ENCODE results near the gene KATNB1.
"Not testable (repeated sequence)": the region's sequence is repeated elsewhere in the genome, so short reads cannot be mapped to it uniquely, and the experiment has no call there.

Gene KATNB1

DNA sequence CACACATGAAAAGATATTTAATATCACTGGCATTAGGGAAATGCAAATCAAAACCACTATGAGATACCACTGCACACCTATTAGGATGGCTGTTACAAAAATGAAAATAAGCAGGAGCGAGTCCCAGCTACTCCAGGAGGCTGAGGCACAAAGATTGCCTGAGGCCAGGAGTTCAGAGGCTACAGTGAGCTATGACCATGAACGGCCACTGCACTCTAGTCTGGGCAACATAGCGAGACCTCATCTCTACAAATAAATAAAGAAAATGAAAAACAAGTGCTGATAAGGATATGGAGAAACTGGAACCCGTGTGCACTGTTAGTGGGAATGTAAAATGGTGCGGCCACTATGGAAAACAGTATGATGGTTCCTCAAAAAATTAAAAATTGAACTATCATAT lies 43.1 kb downstream of the KATNB1 start:
- no peak for DNase-seq (ENCODE audit: low read depth, low spot score)
- CTCF ChIA-PET, result no interaction called here
- H3K4me3 ChIP-seq (ENCODE audit: low read depth, low read length), result no peak overlapping the region
- no peak for TF ChIP-seq CTCF (IDR thresholded peaks at IDR 0.05; ENCODE audit: insufficient read depth, low read length, missing control alignments)
- POLR2A ChIA-PET, result no interaction called here

GRCh38 chr16:57779836-57780235 lies 44.3 kb downstream of the KATNB1 start:
- CTCF ChIA-PET; POLR2A ChIA-PET; H3K4me3 ChIP-seq (ENCODE audit: low read depth, low read length); DNase-seq (ENCODE audit: low read depth, low spot score): not testable (repeated sequence)

DNA sequence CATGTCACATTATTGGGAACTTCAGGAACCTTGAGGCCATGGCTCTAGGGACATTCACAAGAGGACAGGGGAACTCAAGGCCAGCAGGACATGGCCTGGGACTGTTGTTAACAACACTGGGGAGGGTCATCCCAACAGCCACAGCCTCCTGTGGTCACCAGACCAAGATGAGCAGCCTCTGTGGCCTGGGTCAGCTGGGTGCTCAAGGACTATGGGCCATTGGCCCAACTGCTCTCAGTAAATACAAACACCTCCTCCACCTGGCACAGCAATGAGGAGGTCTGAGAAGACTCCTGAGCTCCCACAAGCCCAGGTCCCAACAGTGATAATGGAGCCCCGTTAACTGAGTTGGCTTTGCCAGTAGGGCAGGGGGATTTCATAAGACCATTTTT lies 45.8 kb downstream of the KATNB1 start:
- POLR2A ChIA-PET, result no interaction called here
- H3K4me3 ChIP-seq (ENCODE audit: low read depth, low read length), result no peak overlapping the region
- CTCF ChIA-PET, result interaction anchor here (0.8 to 2.2 kb wide), 4 partner anchors 20 to 206 kb away, joined by 3 to 6 read pairs (median 4); no protein-coding TSS in a partner anchor
- DNase-seq (ENCODE audit: low read depth, low spot score), result no peak
- TF ChIP-seq CTCF (IDR thresholded peaks at IDR 0.05; ENCODE audit: insufficient read depth, low read length, missing control alignments), result no peak

DNA sequence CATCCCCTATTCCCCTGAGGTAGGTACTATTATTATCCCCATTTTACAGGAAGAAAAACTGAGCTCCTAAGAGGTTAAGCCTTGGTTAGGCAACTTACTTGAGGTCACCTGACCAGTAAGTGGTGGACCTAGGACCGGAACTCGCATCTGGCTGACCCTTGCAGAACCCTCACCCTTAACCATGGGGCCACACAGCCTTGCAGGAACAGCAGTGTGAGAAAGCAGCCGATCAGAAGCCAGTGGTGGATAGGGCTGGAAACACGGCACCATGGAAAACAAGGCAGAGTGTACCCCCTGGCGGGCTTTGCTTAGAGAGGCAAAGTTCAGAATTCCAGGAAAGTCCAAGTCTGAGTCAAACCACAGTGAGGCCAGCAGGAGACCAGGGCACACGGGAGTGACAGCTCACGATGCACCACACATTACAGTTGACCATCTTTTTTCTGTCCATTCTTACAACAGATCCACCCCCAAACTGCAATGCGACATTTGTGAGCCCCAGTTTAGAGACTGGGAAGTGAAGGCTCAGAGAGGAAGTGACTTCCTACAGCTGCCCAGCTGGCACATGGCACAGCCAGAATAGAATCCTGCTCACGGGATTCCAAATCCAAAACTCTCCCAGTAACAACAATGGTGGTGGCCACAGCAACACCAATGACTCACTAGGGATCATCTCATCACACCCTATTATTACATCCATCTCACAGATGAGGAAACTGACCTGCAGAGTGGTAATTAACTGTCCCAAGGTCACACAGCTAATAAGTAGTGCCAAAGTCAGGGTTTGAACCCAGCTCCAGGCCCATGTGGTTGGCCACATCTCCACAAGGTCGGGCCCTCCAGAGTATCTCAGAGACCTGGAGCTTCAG lies 46.4 kb downstream of the KATNB1 start:
- DNase-seq (ENCODE audit: low read depth, low spot score), result no peak
- ChIA-PET POLR2A (no interaction called here), CTCF (interaction anchor here (0.8 to 2.2 kb wide), 6 partner anchors 10 to 206 kb away, joined by 3 to 6 read pairs (median 4); no protein-coding TSS in a partner anchor)
- no peak overlapping the region for H3K4me3 ChIP-seq (ENCODE audit: low read depth, low read length)
- TF ChIP-seq CTCF (IDR thresholded peaks at IDR 0.05; ENCODE audit: insufficient read depth, low read length, missing control alignments), result no peak

DNA sequence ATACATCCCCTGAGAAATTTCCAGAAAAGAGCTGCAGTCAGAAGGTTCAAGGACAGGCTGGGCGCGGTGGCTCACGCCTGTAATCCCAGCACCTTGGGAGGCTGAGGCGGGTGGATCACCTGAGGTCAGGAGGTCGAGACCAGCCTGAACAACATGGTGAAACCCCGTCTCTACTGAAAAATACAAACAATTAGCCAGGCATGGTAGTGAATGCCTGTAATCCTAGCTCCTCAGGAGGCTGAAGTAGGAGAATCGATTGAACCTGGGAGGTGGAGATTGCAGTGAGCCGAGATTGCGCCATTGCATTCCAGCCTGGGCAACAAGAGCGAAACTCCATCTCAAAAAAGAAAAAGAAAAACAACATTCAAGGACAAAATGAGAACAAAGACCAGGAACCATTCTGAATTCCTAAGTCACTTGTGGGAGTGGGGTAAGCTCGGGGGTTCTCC lies 47.1 kb downstream of the KATNB1 start:
- H3K4me3 ChIP-seq (ENCODE audit: low read depth, low read length); DNase-seq (ENCODE audit: low read depth, low spot score); POLR2A ChIA-PET: not testable (repeated sequence)
- CTCF ChIA-PET, result interaction anchor here (1.0 to 2.2 kb wide), 5 partner anchors 9 to 207 kb away, joined by 3 to 6 read pairs (median 4); no protein-coding TSS in a partner anchor

GRCh38 chr16:57783116-57783515 lies 47.5 kb downstream of the KATNB1 start:
- TF ChIP-seq CTCF (IDR thresholded peaks at IDR 0.05; ENCODE audit: insufficient read depth, low read length, missing control alignments), result no peak

DNA sequence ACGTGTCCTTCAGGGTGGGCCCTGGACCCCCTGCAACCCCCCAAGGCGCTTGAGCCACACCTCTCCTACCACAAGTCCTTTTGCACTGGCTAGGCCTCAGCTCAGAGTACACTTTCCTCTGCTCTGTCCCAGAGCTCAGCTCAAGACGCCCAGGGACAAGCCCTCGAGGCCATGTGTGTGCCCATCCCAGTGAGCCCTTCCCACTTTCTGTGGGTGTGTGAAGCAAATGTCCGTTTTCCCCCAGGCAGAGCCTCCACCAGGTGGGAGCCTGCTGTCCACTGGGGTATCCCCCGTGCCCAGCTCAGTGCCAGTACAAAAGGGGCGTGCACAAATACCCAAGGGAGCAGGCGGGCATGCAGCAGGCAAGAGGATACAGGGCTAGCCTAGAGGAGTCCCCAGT lies 48.3 kb downstream of the KATNB1 start:
- ChIA-PET POLR2A (interaction anchor here (0.8 kb wide), 1 partner anchor 19 kb away, joined by 3 read pairs; the partner anchor contains the start of gene KIFC3), CTCF (interaction anchor here (1.0 to 1.5 kb wide), 2 partner anchors 17 to 207 kb away, joined by 3 read pairs; no protein-coding TSS in a partner anchor)
- no peak overlapping the region for H3K4me3 ChIP-seq (ENCODE audit: low read depth, low read length)
- TF ChIP-seq CTCF (IDR thresholded peaks at IDR 0.05; ENCODE audit: insufficient read depth, low read length, missing control alignments), result no peak
- no peak for DNase-seq (ENCODE audit: low read depth, low spot score)

More at GRCh38 chr16:57783116-57783515, 47.5 kb downstream of the KATNB1 start:
- ChIA-PET CTCF (interaction anchor here (1.0 to 2.2 kb wide), 3 partner anchors 9 to 206 kb away, joined by 3 to 6 read pairs (median 4); no protein-coding TSS in a partner anchor), POLR2A (no interaction called here)
- no peak for DNase-seq (ENCODE audit: low read depth, low spot score)
- H3K4me3 ChIP-seq (ENCODE audit: low read depth, low read length), result no peak overlapping the region

All from AG04449 (cell line).